HG03280 (cell line): ENCODE measurements around the gene GRIA4.
"Not testable (repeated sequence)": the region's sequence is repeated elsewhere in the genome, so short reads cannot be mapped to it uniquely, and the experiment has no call there.

Experiments used
- ATAC-seq: cut with Tn5 transposase; IDR thresholded peaks from one replicate; pipeline ENCODE4 v1.9.1; 2021; ENCODE audit warnings: mild to moderate bottlenecking, moderate library complexity; ENCODE audit not compliant: unreplicated experiment

The GRIA4 gene

DNA sequence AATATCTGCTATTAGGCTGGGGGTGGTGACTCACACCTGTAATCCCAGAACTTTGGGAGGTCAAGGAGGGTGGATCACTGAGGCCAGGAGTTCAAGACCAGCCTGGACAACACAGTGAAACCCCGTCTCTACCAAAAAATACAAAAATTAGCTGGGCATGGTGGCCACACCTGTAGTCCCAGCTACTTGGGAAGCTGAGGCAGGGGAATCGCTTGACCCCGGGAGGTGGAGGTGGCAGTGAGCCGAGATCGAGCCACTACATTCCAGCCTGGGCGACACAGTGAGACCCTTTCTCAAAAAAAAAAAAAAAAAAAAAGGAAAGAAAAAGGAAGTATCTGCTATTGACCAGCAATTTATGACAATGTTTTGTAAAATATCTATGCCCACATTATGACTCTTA is 176.0 kb downstream of the GRIA4 start:
- not testable (repeated sequence) for ATAC-seq

- ATAC-seq, result no peak
These were observed 176.9 kb downstream of the GRIA4 start for GRCh38 chr11:105786741-105787140.

- no peak for ATAC-seq
These were observed 179.9 kb downstream of the GRIA4 start for GRCh38 chr11:105789579-105790420.

- no peak for ATAC-seq
These were observed 181.0 kb downstream of the GRIA4 start for GRCh38 chr11:105790840-105791239.

GRCh38 chr11:105793092-105793491 is 183.2 kb downstream of the GRIA4 start:
- no peak for ATAC-seq

GRCh38 chr11:105799263-105799662 is 189.4 kb downstream of the GRIA4 start:
- no peak for ATAC-seq

GRCh38 chr11:105799728-105800462 is 190.0 kb downstream of the GRIA4 start:
- no peak for ATAC-seq

GRCh38 chr11:105802390-105802789 is 192.5 kb downstream of the GRIA4 start:
- ATAC-seq, result no peak

- no peak for ATAC-seq
These were observed 201.4 kb downstream of the GRIA4 start for GRCh38 chr11:105811242-105811641.

GRCh38 chr11:105821372-105821771 is 211.5 kb downstream of the GRIA4 start:
- ATAC-seq, result no peak

- ATAC-seq, result no peak
These were observed 211.9 kb downstream of the GRIA4 start for GRCh38 chr11:105821781-105822180.

DNA sequence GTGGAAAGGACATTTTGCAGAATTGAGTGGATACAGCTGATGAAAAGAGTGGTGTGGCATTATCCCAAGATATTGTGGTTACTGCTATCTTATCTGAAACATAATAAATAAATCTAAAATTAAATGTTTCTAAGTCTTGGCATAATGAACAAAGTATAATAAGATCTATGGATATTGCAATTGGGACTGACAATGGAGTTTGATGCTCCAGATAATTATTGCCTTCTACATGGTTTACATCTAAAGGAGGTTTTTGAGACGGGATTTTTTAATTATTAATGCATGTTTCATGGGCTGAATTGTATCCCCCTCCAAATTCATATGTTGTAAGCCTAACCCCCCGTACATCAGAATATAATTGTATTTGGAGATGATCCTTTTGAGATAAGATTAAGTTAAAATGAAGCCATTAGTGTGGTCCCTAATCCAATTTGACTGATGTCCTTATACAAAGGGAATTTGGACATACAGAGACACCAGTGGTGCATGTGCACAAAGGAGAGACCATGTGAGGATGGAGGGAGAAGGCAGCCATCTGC is 213.7 kb downstream of the GRIA4 start:
- ATAC-seq, result no peak

DNA sequence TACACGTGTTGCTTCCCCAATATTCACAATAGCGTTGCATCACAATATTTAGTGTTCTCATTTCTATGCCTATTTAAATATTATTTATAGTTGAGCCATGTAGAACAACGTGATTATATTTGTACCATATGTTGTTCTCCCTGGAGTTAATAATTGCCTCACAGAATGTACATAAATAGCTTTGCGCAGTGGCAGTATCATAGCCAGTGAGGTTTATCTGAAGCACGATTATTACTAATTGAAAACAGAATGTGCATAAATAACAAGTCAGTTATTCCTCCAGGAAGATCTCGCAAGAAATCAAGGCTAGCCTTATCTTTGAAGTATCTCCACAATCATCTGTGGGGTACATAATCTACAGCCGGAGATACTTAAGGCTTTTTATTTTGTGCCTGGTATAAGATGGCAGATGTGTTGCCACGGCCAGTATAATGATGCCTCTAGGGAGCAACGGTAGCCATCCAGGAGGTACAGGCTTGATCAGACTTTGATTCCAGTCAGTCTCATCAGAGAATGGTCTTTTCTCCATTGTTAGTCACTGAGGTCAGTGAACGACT is 214.7 kb downstream of the GRIA4 start:
- ATAC-seq, result no peak

DNA sequence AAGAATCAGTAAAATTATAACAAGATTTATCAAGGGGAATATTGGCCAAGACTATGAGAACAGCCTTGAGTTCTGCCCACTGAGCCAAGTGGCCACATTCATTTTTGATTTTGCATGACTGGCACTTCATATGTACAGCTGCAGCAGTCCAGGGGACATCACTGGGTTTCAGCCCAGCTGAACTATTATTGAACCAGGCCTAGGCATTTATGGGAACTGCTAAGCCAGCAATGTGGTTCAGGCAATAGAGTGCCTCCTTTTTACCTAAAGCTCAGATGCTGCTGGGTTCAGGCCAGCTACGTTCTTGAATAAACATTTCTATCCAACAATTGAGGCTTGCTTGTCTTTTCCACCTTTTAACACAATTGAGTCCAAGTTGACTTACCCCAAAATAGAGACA is 215.3 kb downstream of the GRIA4 start:
- no peak for ATAC-seq

- no peak for ATAC-seq
These were observed 218.0 kb downstream of the GRIA4 start for GRCh38 chr11:105827906-105828305.

DNA sequence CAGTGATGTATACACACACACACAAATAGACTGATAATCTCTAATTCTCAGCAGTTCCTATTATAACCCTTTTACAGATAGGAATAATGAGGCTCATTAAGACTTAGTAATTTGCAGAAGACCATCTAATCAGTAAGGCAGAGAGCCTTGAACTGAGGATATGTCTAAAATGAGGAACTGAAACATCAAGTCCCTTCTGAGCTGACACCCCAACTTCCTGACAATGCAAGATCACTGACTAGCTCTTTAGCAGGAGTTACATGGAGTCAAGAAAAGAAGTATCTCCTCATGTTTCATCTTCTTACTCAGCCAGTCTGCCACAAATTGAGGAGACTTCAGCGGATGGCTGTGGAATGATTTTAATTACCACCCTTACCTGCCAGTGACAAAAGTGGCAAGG is 219.2 kb downstream of the GRIA4 start:
- peak; percentile 90 for ATAC-seq

DNA sequence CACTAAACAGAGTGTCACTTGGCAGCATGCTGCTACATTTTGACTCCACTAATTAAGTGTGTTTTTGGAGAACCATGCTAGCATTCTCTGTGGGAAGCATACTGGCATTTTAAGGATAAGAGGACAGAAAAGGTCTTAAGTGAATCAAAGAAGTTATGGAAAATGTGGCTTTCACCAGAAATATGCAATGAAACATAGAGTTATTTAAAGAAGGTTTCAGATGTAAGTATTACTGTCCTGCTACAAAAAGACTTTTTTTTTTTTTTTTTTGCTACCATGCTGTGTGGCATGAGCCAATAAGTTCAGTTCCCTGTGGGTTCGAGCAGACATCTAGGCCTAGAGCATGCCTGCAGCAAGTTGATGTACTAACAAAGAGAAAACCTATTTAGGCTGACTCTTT is 224.6 kb downstream of the GRIA4 start:
- no peak for ATAC-seq

DNA sequence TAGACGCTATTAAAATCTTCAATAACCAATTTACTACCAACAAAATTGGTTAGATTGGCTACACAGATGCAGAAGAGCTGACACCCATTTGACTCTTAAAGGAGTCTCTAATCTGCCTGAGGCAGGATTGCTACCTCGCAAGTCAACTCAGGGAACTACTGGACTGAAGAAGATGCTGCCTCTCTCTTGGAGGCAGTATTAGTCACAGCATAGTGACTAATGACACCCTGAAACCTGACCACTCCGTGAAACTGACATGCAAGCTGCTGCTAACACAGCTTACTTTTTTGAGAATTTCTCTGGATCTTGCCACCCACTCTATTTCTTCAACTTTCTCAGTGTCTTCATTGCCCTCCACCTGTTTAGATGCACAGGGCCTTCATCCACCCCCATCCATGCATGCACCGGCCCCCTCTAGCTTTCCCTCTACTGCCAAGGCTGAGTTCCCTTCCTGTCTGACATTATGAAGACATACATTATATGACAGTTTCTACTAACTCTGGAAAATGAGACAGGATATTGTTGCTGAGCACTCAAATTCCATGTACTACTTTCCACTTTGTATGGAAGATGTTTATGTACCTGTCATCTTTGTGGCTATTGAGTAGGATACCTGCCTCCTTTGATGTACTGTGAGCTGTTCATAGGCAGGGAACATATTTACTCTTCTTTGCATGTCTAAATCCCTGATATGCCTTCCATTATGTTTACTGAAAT is 229.0 kb downstream of the GRIA4 start:
- ATAC-seq, result no peak

GRCh38 chr11:105840391-105840790 is 230.5 kb downstream of the GRIA4 start:
- no peak for ATAC-seq

DNA sequence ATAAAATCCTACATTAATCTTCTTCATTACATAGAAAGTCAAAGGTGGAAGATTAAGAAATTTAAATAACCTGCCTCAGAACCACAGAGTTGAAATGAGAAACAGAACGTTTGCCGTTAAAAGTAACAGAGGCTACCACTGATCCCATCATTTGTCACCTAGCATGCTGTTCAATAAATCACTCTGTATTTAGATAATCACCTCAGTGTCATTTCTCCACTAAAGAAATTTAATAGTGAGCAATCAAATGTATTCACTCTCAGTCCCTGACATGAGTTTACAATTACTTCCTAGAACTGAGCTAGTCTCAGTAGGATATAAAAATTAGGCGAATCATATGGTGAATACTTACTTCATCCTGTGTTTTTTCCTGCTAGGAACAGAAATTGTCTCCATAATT is 242.5 kb downstream of the GRIA4 start:
- no peak for ATAC-seq

GRCh38 chr11:105854269-105854668 is 244.4 kb downstream of the GRIA4 start:
- ATAC-seq, result no peak
